ENCODE results near the gene UGP2. TPM values are rescaled to one million over a fixed set of nuclear protein-coding genes. Genes with fewer than 3 reads are reported as not detected.

The UGP2 gene
- total and polyA plus RNA-seq, 2 of the 8 experiments (the other 6 are each of a cell fraction or from before 2014, with no cell fraction given) = 278 to 956 TPM

DNA sequence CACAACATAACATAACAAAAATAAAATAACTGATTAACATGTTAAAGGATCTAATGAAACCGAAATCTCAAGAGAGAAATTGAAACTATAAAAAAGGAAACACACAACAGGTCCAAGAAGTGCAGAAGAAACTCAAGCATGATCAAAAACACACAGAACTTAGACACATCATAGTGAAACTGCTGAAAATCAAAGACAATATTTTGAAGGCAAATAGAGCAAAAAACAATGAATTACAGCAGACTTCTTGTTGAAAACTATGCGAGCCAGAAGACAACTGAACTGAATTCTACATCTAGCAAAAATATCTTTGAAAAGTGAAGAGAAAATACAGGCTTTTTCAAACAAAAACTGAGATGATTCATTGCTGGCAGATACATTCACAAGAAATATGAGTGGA is 61.3 kb downstream of the UGP2 start:
- no peaks in the 10 kb centered on the region for H3K4me1 ChIP-seq (replicated peaks in 1 of 4; ENCODE audit: control insufficient read depth in 3 of 4, insufficient read depth in 4 of 4, low read length in 3 of 4)
- H2BK5ac ChIP-seq (ENCODE audit: low read depth, low read length) = no peak overlapping the region
- no peak overlapping the region for H3K4me3 ChIP-seq (ENCODE audit: extremely low read depth in 1 of 4, insufficient read depth in 2 of 4, low read depth in 3 of 4, low read length in 4 of 4)
- H3K79me2 ChIP-seq (ENCODE audit: control insufficient read depth in 1 of 2, insufficient read depth in 2 of 2, low read length in 2 of 2) = no peaks in the 10 kb centered on the region
- H3K27me3 ChIP-seq (replicated peaks in 1 of 4; ENCODE audit: control insufficient read depth in 3 of 4, extremely low read depth in 1 of 4, insufficient read depth in 3 of 4, low read length in 3 of 4) = no peaks in the 10 kb centered on the region
- H2AK5ac ChIP-seq (ENCODE audit: low read depth, low read length) = no peak overlapping the region
- H3K23ac ChIP-seq (ENCODE audit: insufficient read length) = no peak overlapping the region
- no peak for DNase-seq (ENCODE audit: low read depth in 1 of 2, low spot score in 2 of 2)
- peaks cover 0 to 14% (median 4%) of the 10 kb centered on the region in 4 experiments; a peak in 3 of 8 replicates for H3K36me3 ChIP-seq (ENCODE audit: control insufficient read depth in 2 of 4, insufficient read depth in 4 of 4, low read length in 3 of 4)
- no peak overlapping the region for H3K4ac ChIP-seq (replicated peaks; ENCODE audit: insufficient read length, low read depth, low read length)
- H3K9me3 ChIP-seq (ENCODE audit: insufficient read depth in 2 of 2, low read depth in 1 of 2, low read length in 1 of 2) = peaks cover 3 to 6% of the 10 kb centered on the region in 2 experiments; a peak in 2 of 4 replicates
- no peak overlapping the region for H3K18ac ChIP-seq (ENCODE audit: extremely low read depth, low read length)
- POLR2A ChIA-PET (ENCODE audit: partially characterized antibody) = no interaction called here
- H4K20me1 ChIP-seq (replicated peaks in 1 of 2; ENCODE audit: control insufficient read depth in 1 of 2, insufficient read depth in 2 of 2, low read length in 2 of 2) = no peaks in the 10 kb centered on the region
- H4K91ac ChIP-seq (replicated peaks; ENCODE audit: insufficient read length, low read length) = no peak overlapping the region
- H2BK120ac ChIP-seq (replicated peaks; ENCODE audit: low read depth, low read length) = no peak overlapping the region
- H3K23me2 ChIP-seq (ENCODE audit: low read depth, low read length) = no peaks in the 10 kb centered on the region
- H3K27ac ChIP-seq (ENCODE audit: low read depth, low read length) = no peak overlapping the region
- CTCF ChIA-PET (ENCODE audit: partially characterized antibody) = interaction anchor here (0.7 kb wide), 1 partner anchor 803 kb away, joined by 3 read pairs; no protein-coding TSS in a partner anchor
- no peak overlapping the region for H3K9ac ChIP-seq (replicated peaks in 1 of 4; ENCODE audit: extremely low read depth in 1 of 4, low read depth in 3 of 4, low read length in 3 of 4)
- no peak overlapping the region for H2AFZ ChIP-seq (ENCODE audit: low read length)
- no peak overlapping the region for H2BK15ac ChIP-seq (ENCODE audit: low read length)
- H3K4me2 ChIP-seq (ENCODE audit: insufficient read depth in 1 of 2, low read depth in 2 of 2, low read length in 2 of 2) = no peak overlapping the region
- no peaks in the 10 kb centered on the region for H3K79me1 ChIP-seq (ENCODE audit: low read depth, low read length)
- WGBS, 2 experiments (ENCODE audit: extremely low coverage in 1 of 2, insufficient coverage in 1 of 2, insufficient read length in 1 of 2, insufficient replicate concordance in 2 of 2, low coverage in 1 of 2, low lambda C conversion rate in 2 of 2, missing lambda C conversion rate in 1 of 2) = 93% methylated on average over 2 of the region's 2 CpGs; no CpG with 5 or more reads in 1 of the 2 experiments
- H3K14ac ChIP-seq (ENCODE audit: insufficient read length) = no peak overlapping the region
- H2BK12ac ChIP-seq (ENCODE audit: low read depth, low read length) = no peak overlapping the region
- no peak overlapping the region for H4K5ac ChIP-seq (ENCODE audit: insufficient read length, low read depth, low read length)
- no peak for FAIRE-seq
- H3K56ac ChIP-seq (replicated peaks; ENCODE audit: insufficient read length, low read depth, low read length) = no peak overlapping the region
- H4K8ac ChIP-seq (ENCODE audit: extremely low read depth, insufficient read depth, low read length) = no peak overlapping the region
- H2BK20ac ChIP-seq (ENCODE audit: low read length) = no peak overlapping the region
- TF ChIP-seq SIRT6 (IDR thresholded peaks at IDR 0.05; ENCODE audit: low read length) (no peak), NANOG (IDR thresholded peaks at IDR 0.05; ENCODE audit: insufficient read depth, low read depth, low read length, poor library complexity, severe bottlenecking) (no peak)

Measured in H1 (cell line).